Nephron progenitor cell (in vitro differentiated cells): ENCODE data around the gene PGLYRP1.
A peak's percentile ranks its signal among the peaks of the same experiment; 100 is the strongest.

Experiments used
- DNase-seq: peaks from one replicate; pipeline ENCODE4 v3.0.0; 2021
- H3K27ac Mint-ChIP-seq: 2 replicates; pipeline ENCODE4 v1.8.0; 2021; ENCODE audit warnings: mild to moderate bottlenecking, moderate library complexity, mixed read lengths
- H3K27me3 Mint-ChIP-seq: 2 replicates; pipeline ENCODE4 v1.8.0; 2021; ENCODE audit warnings: mild to moderate bottlenecking, low read depth, mixed read lengths; ENCODE audit not compliant: poor library complexity
- H3K36me3 Mint-ChIP-seq: 2 replicates; pipeline ENCODE4 v1.8.0; 2021; ENCODE audit warnings: low read depth, mixed read lengths
- H3K4me1 Mint-ChIP-seq: 2 replicates; pipeline ENCODE4 v1.8.0; 2021; ENCODE audit warnings: mixed read lengths
- H3K4me3 Mint-ChIP-seq: 2 replicates; pipeline ENCODE4 v1.8.0; 2021; ENCODE audit warnings: mild to moderate bottlenecking, moderate library complexity, mixed read lengths
- H3K9me3 Mint-ChIP-seq: 2 replicates; pipeline ENCODE4 v1.8.0; 2021; ENCODE audit warnings: mild to moderate bottlenecking, moderate library complexity, mixed read lengths
- TF ChIP-seq, protein P1 (sequence below): fragments of 200-600 bp; sonication (generic); IDR thresholded peaks from 2 replicates; pipeline ENCODE4 v1.5.0; 2021; ENCODE audit warnings: antibody characterized with exemption

PGLYRP1 gene

GRCh38 chr19:45972947-45973540 lies 49.8 kb downstream of the PGLYRP1 start:
- H3K9me3 Mint-ChIP-seq = no peaks in the 10 kb centered on the region
- H3K4me3 Mint-ChIP-seq = peak overlapping the region; percentile 54
- peaks cover 8% of the 10 kb centered on the region for H3K4me1 Mint-ChIP-seq
- H3K36me3 Mint-ChIP-seq = no peaks in the 10 kb centered on the region
- TF ChIP-seq, protein P1, sequence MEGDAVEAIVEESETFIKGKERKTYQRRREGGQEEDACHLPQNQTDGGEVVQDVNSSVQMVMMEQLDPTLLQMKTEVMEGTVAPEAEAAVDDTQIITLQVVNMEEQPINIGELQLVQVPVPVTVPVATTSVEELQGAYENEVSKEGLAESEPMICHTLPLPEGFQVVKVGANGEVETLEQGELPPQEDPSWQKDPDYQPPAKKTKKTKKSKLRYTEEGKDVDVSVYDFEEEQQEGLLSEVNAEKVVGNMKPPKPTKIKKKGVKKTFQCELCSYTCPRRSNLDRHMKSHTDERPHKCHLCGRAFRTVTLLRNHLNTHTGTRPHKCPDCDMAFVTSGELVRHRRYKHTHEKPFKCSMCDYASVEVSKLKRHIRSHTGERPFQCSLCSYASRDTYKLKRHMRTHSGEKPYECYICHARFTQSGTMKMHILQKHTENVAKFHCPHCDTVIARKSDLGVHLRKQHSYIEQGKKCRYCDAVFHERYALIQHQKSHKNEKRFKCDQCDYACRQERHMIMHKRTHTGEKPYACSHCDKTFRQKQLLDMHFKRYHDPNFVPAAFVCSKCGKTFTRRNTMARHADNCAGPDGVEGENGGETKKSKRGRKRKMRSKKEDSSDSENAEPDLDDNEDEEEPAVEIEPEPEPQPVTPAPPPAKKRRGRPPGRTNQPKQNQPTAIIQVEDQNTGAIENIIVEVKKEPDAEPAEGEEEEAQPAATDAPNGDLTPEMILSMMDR = no peak
- peaks cover 94% of the 10 kb centered on the region for H3K27me3 Mint-ChIP-seq
- H3K27ac Mint-ChIP-seq = no peak overlapping the region
- DNase-seq = peak; percentile 57

DNA sequence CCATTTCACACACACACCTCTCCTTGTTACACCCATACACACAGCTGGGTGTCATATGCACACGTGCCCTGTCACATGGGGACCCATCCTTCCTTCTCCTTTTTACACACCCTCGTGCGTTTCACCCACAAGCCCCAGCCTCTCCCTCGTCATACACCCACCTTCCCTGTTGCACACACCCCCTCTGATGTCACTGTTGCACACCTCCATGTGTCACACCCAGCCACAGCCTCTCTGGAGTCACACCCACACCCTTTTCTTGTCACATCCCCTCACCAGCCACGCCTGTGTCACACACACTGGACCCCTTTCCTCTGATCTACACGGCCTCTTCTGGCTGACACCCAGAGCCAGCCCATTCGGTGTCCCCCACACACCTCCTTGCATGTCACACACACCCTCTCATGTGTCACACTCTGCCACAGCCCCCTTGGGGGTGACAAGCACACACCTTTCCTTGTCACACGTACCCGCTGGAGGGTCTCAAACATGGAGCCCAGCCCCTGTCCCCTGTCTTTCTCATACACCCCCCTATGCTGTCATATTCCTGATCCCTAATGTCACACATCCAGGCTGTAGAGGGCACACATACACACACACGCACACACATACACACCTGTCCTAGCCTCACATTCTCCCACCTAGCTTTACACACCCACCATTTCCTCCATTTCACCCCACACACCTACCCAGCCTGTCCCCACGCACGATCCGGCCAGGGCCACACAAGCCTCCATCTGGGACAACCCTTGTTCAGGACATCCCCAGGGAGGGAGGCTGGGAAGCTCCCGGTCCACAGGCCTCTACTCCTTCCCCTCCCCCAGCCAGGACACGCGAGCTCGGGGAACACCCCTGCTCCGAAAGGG lies 50.5 kb downstream of the PGLYRP1 start:
- H3K4me3 Mint-ChIP-seq = peak overlapping the region; percentile 54
- no peaks in the 10 kb centered on the region for H3K36me3 Mint-ChIP-seq
- DNase-seq = no peak
- TF ChIP-seq, protein P1 = no peak
- no peak overlapping the region for H3K27ac Mint-ChIP-seq
- peaks cover 8% of the 10 kb centered on the region for H3K4me1 Mint-ChIP-seq
- H3K27me3 Mint-ChIP-seq = peaks cover 94% of the 10 kb centered on the region
- no peaks in the 10 kb centered on the region for H3K9me3 Mint-ChIP-seq

GRCh38 chr19:45971260-45971902 lies 51.5 kb downstream of the PGLYRP1 start:
- Mint-ChIP-seq H3K27ac (no peak overlapping the region), H3K9me3 (no peaks in the 10 kb centered on the region), H3K36me3 (no peaks in the 10 kb centered on the region), H3K27me3 (peaks cover 95% of the 10 kb centered on the region), H3K4me1 (peaks cover 7% of the 10 kb centered on the region), H3K4me3 (peak overlapping the region; percentile 19)
- no peak for DNase-seq
- TF ChIP-seq, protein P1 = no peak

- Mint-ChIP-seq H3K9me3 (no peaks in the 10 kb centered on the region), H3K4me1 (no peaks in the 10 kb centered on the region), H3K27ac (no peak overlapping the region), H3K36me3 (no peaks in the 10 kb centered on the region), H3K4me3 (no peak overlapping the region), H3K27me3 (peaks cover 89% of the 10 kb centered on the region)
- TF ChIP-seq, protein P1 = no peak
- DNase-seq = no peak
Observed at GRCh38 chr19:45969676-45970075, 53.2 kb downstream of the PGLYRP1 start.
